Measurements from ENCODE around the gene TIGD2.

DNA sequence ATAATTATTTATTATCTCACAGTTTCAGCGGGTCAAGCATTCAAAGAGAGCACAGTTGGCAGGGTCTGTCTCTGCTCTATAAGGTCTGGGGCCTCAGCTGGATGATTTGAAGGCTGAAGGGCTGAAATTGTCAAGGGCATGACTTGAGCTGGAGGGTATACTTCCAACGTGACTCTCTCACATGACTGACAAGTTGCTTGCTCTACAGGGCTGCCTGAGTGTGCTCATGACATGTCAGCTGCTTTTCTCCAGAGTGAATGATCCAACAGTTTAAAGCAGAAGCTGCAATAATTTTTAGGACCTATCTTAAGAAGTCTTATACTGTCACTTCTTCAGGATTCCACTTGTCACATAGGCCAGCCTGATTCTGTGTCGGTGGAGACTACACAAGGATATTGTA, 51.2 kb downstream of the TIGD2 start:
- TF ChIP-seq OSR1 (CRISPR knock-in tag; IDR thresholded peaks at IDR 0.05) = no peak
- TF ChIP-seq TOX (CRISPR knock-in tag; IDR thresholded peaks at IDR 0.05; ENCODE audit: borderline replicate concordance) = no peak
- no peak for TF ChIP-seq GLIS3 (CRISPR knock-in tag; IDR thresholded peaks at IDR 0.05)
- TF ChIP-seq SNAI2 (CRISPR knock-in tag; IDR thresholded peaks at IDR 0.05) = no peak
- TF ChIP-seq ARNTL (CRISPR knock-in tag; IDR thresholded peaks at IDR 0.05; ENCODE audit: borderline replicate concordance, low read depth) = no peak
- TF ChIP-seq BACH2 (CRISPR knock-in tag; IDR thresholded peaks at IDR 0.05; ENCODE audit: borderline replicate concordance) = no peak
- no peak for TF ChIP-seq RARB (CRISPR knock-in tag; IDR thresholded peaks at IDR 0.05)

All from SK-N-SH treated with all-trans-retinoic acid at 6 μM for 48 hours (cell line).